HepG2 (cell line): ENCODE measurements around the gene ADGRL3. TPM values are rescaled to one million over a fixed set of nuclear protein-coding genes. Genes with fewer than 3 reads are reported as not detected.

Source experiments
- ATAC-seq: fragments of 200-7000 bp; cut with Tn5 transposase; 3 replicates; pipeline ENCODE4 v1.9.1; 2020; ENCODE audit warnings: mild to moderate bottlenecking, moderate library complexity
- BruUV-seq: library from RNA; stranded (reverse); fragments of 400-500 nt; replicated peaks from 2 replicates; lab custom pipeline; 2021; lab: Mats Ljungman, UMichigan
- CTCF ChIA-PET: fragments of 300-600 bp; formaldehyde crosslinking; extraction: SDS; loops from one replicate; lab custom pipeline; 2021; ENCODE audit warnings: low total read pairs, inconsistent platforms, low intra/inter-chr PET ratio; lab: Yijun Ruan, JAX
- POLR2A ChIA-PET: fragments of 350-600 bp; sonication (Branson Sonifier 250); formaldehyde crosslinking; loops from one replicate; lab custom pipeline; 2020; ENCODE audit warnings: antibody characterized with exemption, inconsistent platforms; lab: Yijun Ruan, JAX
- DNase-seq: peaks from one replicate; pipeline ENCODE4 v3.0.0-alpha.2; 2015; ENCODE audit warnings: low spot score
- FAIRE-seq: peaks from 3 replicates; lab custom pipeline; 2011; peaks lifted over from hg19 to GRCh38; lab: Jason Lieb, UNC
- H2AFZ ChIP-seq: one replicate; pipeline ENCODE4 v1.6.1; 2011; ENCODE audit warnings: low read length, inconsistent platforms
- H3K27ac ChIP-seq: fragments of 300-600 bp; 3 replicates; pipeline ENCODE4 v1.8.0; 2011; ENCODE audit warnings: mixed run types, mild to moderate bottlenecking, mixed read lengths, low read length, inconsistent platforms; ENCODE audit not compliant: insufficient read depth; ENCODE audit errors: extremely low read length
- H3K27me3 ChIP-seq, 2 experiments: fragments of 200-600 bp in 1 of 2; 2 replicates in 1 of 2; 3 replicates in 1 of 2; pipeline versions ENCODE4 v1.6.0 to v1.8.0; 2011; ENCODE audit warnings: low read length in 2 of 2, mild to moderate bottlenecking in 2 of 2, moderate library complexity in 2 of 2, inconsistent platforms in 1 of 2; ENCODE audit not compliant: insufficient read depth in 2 of 2, control insufficient read depth in 1 of 2
- H3K36me3 ChIP-seq, 2 experiments: fragments of 200-600 bp in 1 of 2; replicated peaks in 1 of 2; 2 replicates in 1 of 2; 3 replicates in 1 of 2; pipeline versions ENCODE4 v1.5.1 to v1.8.0; 2011; ENCODE audit warnings: low read length in 2 of 2, inconsistent platforms in 1 of 2; ENCODE audit not compliant: insufficient read depth in 2 of 2, control insufficient read depth in 1 of 2
- H3K4me1 ChIP-seq: 2 replicates; pipeline ENCODE4 v1.5.1; 2012; ENCODE audit warnings: low read length, inconsistent platforms; ENCODE audit not compliant: insufficient read depth
- H3K4me2 ChIP-seq: 2 replicates; pipeline ENCODE4 v1.6.0; 2011; ENCODE audit warnings: low read depth, low read length, inconsistent platforms
- H3K4me3 ChIP-seq, 3 experiments: fragments of 200-600 bp in 1 of 3; sonication (generic), shearing (Covaris generic) in 1 of 3; replicated peaks in 1 of 3; 2 replicates each; pipeline ENCODE4 v1.5.1; 2011 to 2016; ENCODE audit warnings: low read length in 3 of 3, inconsistent platforms in 2 of 3, low read depth in 2 of 3, mild to moderate bottlenecking in 2 of 3, control low read depth in 1 of 3, mixed read lengths in 1 of 3; ENCODE audit not compliant: insufficient read depth in 1 of 3
- H3K79me2 ChIP-seq: one replicate; pipeline ENCODE4 v1.6.1; 2011; ENCODE audit warnings: low read length, inconsistent platforms; ENCODE audit not compliant: insufficient read depth
- H3K9ac ChIP-seq: 2 replicates; pipeline ENCODE4 v1.6.0; 2011; ENCODE audit warnings: mild to moderate bottlenecking, low read depth, low read length, inconsistent platforms; ENCODE audit not compliant: insufficient read depth
- H3K9me3 ChIP-seq: 2 replicates; pipeline ENCODE4 v1.5.1; 2012; ENCODE audit warnings: mild to moderate bottlenecking, low read length
- H4K20me1 ChIP-seq: 2 replicates; pipeline ENCODE4 v1.6.0; 2011; ENCODE audit warnings: inconsistent platforms, mild to moderate bottlenecking, low read length, moderate library complexity; ENCODE audit not compliant: insufficient read depth
- KDM4B ChIP-seq: sonication (generic); formaldehyde crosslinking; IDR thresholded peaks from 2 replicates; pipeline ENCODE4 v1.4.0; 2020; ENCODE audit warnings: missing genetic modification reagents
- MTF1 ChIP-seq: sonication (generic); formaldehyde crosslinking; IDR thresholded peaks from 2 replicates; pipeline ENCODE4 v1.5.0; 2020; ENCODE audit warnings: missing genetic modification reagents
- ZNF160 ChIP-seq: sonication (generic); formaldehyde crosslinking; IDR thresholded peaks from 2 replicates; pipeline ENCODE4 v1.8.0; 2022; ENCODE audit warnings: mild to moderate bottlenecking, inconsistent platforms, missing genetic modification reagents
- ZNF383 ChIP-seq: sonication (generic); formaldehyde crosslinking; IDR thresholded peaks from 2 replicates; pipeline ENCODE4 v1.4.0; 2020; ENCODE audit warnings: missing genetic modification reagents, mild to moderate bottlenecking, borderline replicate concordance
- ZNF496 ChIP-seq: sonication (generic); formaldehyde crosslinking; IDR thresholded peaks from 2 replicates; pipeline ENCODE4 v1.8.1; 2023; ENCODE audit warnings: mild to moderate bottlenecking, moderate library complexity, missing genetic modification reagents; ENCODE audit not compliant: insufficient replicate concordance
- ZNF552 ChIP-seq: sonication (generic); formaldehyde crosslinking; IDR thresholded peaks from 2 replicates; pipeline ENCODE4 v1.9.0; 2022; ENCODE audit warnings: missing genetic modification reagents, mild to moderate bottlenecking, borderline replicate concordance
- WGBS: methylation state at CpG from one replicate; pipeline ENCODE4 v1.1.6; 2017; ENCODE audit warnings: low lambda C conversion rate; 5-methylcytosine and 5-hydroxymethylcytosine counted together
- in situ Hi-C: cut with HindIII; loops from 2 replicates; pipeline ENCODE4 v1.10.0; 2017; ENCODE audit warnings: low pct_unique_long_range_greater_than_20kb; ENCODE audit not compliant: extremely low pct_ligation_motif_present
- intact Hi-C: fragments of 100-400 bp; cut with micrococcal nuclease; formaldehyde crosslinking; loops from one replicate; pipeline ENCODE4 v1.10.0; 2022; ENCODE audit not compliant: unreplicated experiment
- polyA plus RNA-seq, 8 experiments: library from polyadenylated mRNA; depleted of rRNA in 3 of 8; stranded (reverse) in 7 of 8; unstranded in 1 of 8; fragments of >200 nt; fragmentation: Illumina TruSeq in 4 of 8; extraction: Trizol in 4 of 8; gene quantifications; 2 replicates each; pipeline versions ENCODE4 v1.2.1 to v1.2.3, GENCODE V29; 2011 to 2016; ENCODE audit warnings: low read depth in 4 of 8, missing spikeins in 1 of 8, mixed read lengths in 1 of 8; ENCODE audit not compliant: insufficient read depth in 1 of 8
- total RNA-seq, 5 experiments: library from RNA; depleted of rRNA; stranded (reverse); fragments of >200 nt; fragmentation: Illumina TruSeq; extraction: Trizol; gene quantifications; 2 replicates each; pipeline ENCODE4 v1.2.3, GENCODE V29; 2016; ENCODE audit warnings: low read depth in 1 of 5
- TF ChIP-seq, protein P1 (sequence below): sonication (generic); formaldehyde crosslinking; conservative IDR thresholded peaks from 2 replicates; pipeline ENCODE4 v1.4.0; 2020; ENCODE audit warnings: mild to moderate bottlenecking, missing genetic modification reagents, moderate library complexity

Gene ADGRL3
- total and polyA plus RNA-seq, 2 of the 13 experiments (the other 11 are each of a cell fraction or from before 2014, with no cell fraction given): 0.04 to 0.05 TPM

DNA sequence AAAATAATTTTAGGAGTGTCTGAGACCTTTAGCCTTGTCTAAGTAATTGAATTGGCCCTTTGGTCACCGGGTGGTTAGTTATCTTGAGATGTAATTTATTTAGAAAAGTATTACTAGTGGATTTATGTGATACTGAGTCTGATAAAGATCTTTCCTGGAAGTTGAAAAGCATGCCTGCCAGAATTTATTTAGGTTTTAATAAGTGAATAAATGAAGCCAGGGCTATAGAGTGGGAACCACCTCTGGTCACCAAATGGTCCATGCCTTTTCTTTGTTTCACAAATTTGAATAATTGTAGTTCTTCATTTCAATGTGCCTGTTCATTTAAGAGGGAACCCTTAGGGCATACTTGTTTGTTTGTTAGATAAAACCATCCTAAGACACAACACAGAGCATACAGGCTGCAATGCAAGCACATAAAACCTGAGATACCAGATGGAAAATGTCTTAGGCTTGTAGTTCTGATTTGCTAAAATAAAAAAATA lies 627.8 kb downstream of the ADGRL3 start:
- no TSS peak for BruUV-seq
- ChIA-PET CTCF (no interaction called here), POLR2A (no interaction called here)
- Histone ChIP-seq H3K4me2 (no peak overlapping the region), H3K9ac (no peak overlapping the region), H3K4me3 (no peak overlapping the region), H3K9me3 (no peaks in the 10 kb centered on the region), H3K27me3 (no peaks in the 10 kb centered on the region; a peak in 1 of 5 replicates), H3K27ac (no peak overlapping the region), H3K36me3 (no peaks in the 10 kb centered on the region), H4K20me1 (no peaks in the 10 kb centered on the region), H3K4me1 (no peaks in the 10 kb centered on the region), H3K79me2 (no peaks in the 10 kb centered on the region), H2AFZ (no peak overlapping the region)
- TF ChIP-seq MTF1 (CRISPR knock-in tag) (no peak), ZNF552 (no peak), ZNF496 (CRISPR knock-in tag) (no peak), ZNF383 (CRISPR knock-in tag) (no peak), KDM4B (no peak), ZNF160 (CRISPR knock-in tag) (no peak)
- TF ChIP-seq, protein P1, sequence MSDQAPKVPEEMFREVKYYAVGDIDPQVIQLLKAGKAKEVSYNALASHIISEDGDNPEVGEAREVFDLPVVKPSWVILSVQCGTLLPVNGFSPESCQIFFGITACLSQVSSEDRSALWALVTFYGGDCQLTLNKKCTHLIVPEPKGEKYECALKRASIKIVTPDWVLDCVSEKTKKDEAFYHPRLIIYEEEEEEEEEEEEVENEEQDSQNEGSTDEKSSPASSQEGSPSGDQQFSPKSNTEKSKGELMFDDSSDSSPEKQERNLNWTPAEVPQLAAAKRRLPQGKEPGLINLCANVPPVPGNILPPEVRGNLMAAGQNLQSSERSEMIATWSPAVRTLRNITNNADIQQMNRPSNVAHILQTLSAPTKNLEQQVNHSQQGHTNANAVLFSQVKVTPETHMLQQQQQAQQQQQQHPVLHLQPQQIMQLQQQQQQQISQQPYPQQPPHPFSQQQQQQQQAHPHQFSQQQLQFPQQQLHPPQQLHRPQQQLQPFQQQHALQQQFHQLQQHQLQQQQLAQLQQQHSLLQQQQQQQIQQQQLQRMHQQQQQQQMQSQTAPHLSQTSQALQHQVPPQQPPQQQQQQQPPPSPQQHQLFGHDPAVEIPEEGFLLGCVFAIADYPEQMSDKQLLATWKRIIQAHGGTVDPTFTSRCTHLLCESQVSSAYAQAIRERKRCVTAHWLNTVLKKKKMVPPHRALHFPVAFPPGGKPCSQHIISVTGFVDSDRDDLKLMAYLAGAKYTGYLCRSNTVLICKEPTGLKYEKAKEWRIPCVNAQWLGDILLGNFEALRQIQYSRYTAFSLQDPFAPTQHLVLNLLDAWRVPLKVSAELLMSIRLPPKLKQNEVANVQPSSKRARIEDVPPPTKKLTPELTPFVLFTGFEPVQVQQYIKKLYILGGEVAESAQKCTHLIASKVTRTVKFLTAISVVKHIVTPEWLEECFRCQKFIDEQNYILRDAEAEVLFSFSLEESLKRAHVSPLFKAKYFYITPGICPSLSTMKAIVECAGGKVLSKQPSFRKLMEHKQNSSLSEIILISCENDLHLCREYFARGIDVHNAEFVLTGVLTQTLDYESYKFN (CRISPR knock-in tag): no peak
- ATAC-seq (no peak), DNase-seq (no peak), FAIRE-seq (no peak)
- intact Hi-C loops: loop anchor here (5.0 kb wide), 1 partner anchor 879 kb away; no protein-coding TSS in a partner anchor
- in situ Hi-C loops: no loop called here
- WGBS: 4% methylated on average over 1 of the region's 1 CpG
